IMR-90 (cell line): ENCODE measurements around the gene SRPK2. TPM values are rescaled to one million over a fixed set of nuclear protein-coding genes. Genes with fewer than 3 reads are reported as not detected.

Experiments used
- ATAC-seq: fragments of 200-7000 bp; cut with Tn5 transposase; 2 replicates; pipeline ENCODE4 v1.9.1; 2020; ENCODE audit warnings: low read depth, mild to moderate bottlenecking, moderate library complexity
- BruUV-seq: library from RNA; stranded (reverse); fragments of 400-500 nt; replicated peaks from 2 replicates; lab custom pipeline; 2021; lab: Mats Ljungman, UMichigan
- CTCF ChIA-PET: fragments of 300-600 bp; formaldehyde crosslinking; extraction: SDS; loops from one replicate; lab custom pipeline; 2021; ENCODE audit warnings: antibody characterized with exemption; lab: Yijun Ruan, JAX
- POLR2A ChIA-PET: fragments of 300-600 bp; sonication (Branson Sonifier 250); formaldehyde crosslinking; loops from one replicate; lab custom pipeline; 2022; ENCODE audit warnings: antibody characterized with exemption; ENCODE audit not compliant: unreplicated experiment; lab: Charles Lee
- DNase-seq: peaks from one replicate; pipeline ENCODE4 v3.0.0; 2013
- H2AFZ ChIP-seq: replicated peaks from 2 replicates; pipeline ENCODE3; 2013; ENCODE audit warnings: low read length, mild to moderate bottlenecking; ENCODE audit not compliant: poor library complexity
- H2AK5ac ChIP-seq: 2 replicates; pipeline ENCODE4 v1.6.1; 2013; ENCODE audit warnings: low read depth, low read length, inconsistent platforms
- H2AK9ac ChIP-seq: replicated peaks from 2 replicates; pipeline ENCODE3; 2013; ENCODE audit warnings: mild to moderate bottlenecking, low read depth, low read length, moderate library complexity; ENCODE audit not compliant: poor library complexity
- H2BK120ac ChIP-seq: 2 replicates; pipeline ENCODE4 v1.6.1; 2013; ENCODE audit warnings: low read depth, low read length, inconsistent platforms
- H2BK15ac ChIP-seq: 3 replicates; pipeline ENCODE4 v1.6.1; 2013; ENCODE audit warnings: low read depth, low read length, inconsistent platforms
- H2BK20ac ChIP-seq: 2 replicates; pipeline ENCODE4 v1.6.1; 2013; ENCODE audit warnings: low read depth, mild to moderate bottlenecking, inconsistent platforms, low read length, moderate library complexity
- H2BK5ac ChIP-seq: 2 replicates; pipeline ENCODE4 v1.6.1; 2013; ENCODE audit warnings: mild to moderate bottlenecking, low read depth, low read length, inconsistent platforms; ENCODE audit not compliant: poor library complexity, severe bottlenecking
- H3K14ac ChIP-seq: replicated peaks from 2 replicates; pipeline ENCODE4 v1.6.1; 2013; ENCODE audit warnings: low read depth, low read length, inconsistent platforms
- H3K18ac ChIP-seq: 2 replicates; pipeline ENCODE4 v1.6.1; 2013; ENCODE audit warnings: low read depth, low read length, control low read depth
- H3K23ac ChIP-seq: 2 replicates; pipeline ENCODE4 v1.6.1; 2013; ENCODE audit warnings: low read depth, low read length, inconsistent platforms
- H3K27ac ChIP-seq: 2 replicates; pipeline ENCODE4 v1.5.1; 2013; ENCODE audit warnings: mild to moderate bottlenecking, control low read depth, low read length; ENCODE audit not compliant: insufficient read depth
- H3K27me3 ChIP-seq: 2 replicates; pipeline ENCODE4 v1.6.1; 2013; ENCODE audit warnings: low read length; ENCODE audit not compliant: control insufficient read depth, insufficient read depth
- H3K36me3 ChIP-seq: 2 replicates; pipeline ENCODE4 v1.6.1; 2013; ENCODE audit warnings: low read length, mixed read lengths; ENCODE audit not compliant: control insufficient read depth, insufficient read depth
- H3K4ac ChIP-seq: 2 replicates; pipeline ENCODE4 v1.6.1; 2013; ENCODE audit warnings: low read depth, low read length, inconsistent platforms
- H3K4me1 ChIP-seq: 2 replicates; pipeline ENCODE4 v1.6.1; 2013; ENCODE audit warnings: low read length, mixed read lengths; ENCODE audit not compliant: control insufficient read depth, insufficient read depth
- H3K4me2 ChIP-seq: 2 replicates; pipeline ENCODE4 v1.6.1; 2013; ENCODE audit warnings: low read depth, mild to moderate bottlenecking, control low read depth, low read length, moderate library complexity
- H3K4me3 ChIP-seq: 2 replicates; pipeline ENCODE4 v1.5.1; 2013; ENCODE audit warnings: low read depth, mild to moderate bottlenecking, control low read depth, low read length, moderate library complexity; ENCODE audit not compliant: insufficient read depth
- H3K56ac ChIP-seq: 2 replicates; pipeline ENCODE4 v1.6.1; 2013; ENCODE audit warnings: low read length, inconsistent platforms; ENCODE audit not compliant: insufficient read depth; ENCODE audit errors: extremely low read depth
- H3K79me1 ChIP-seq, 2 experiments: 2 replicates each; pipeline ENCODE4 v1.6.1; 2013; ENCODE audit warnings: low read length in 2 of 2, inconsistent platforms in 1 of 2, low read depth in 1 of 2
- H3K9ac ChIP-seq: 2 replicates; pipeline ENCODE4 v1.6.1; 2013; ENCODE audit warnings: low read depth, low read length, control low read depth
- H3K9me1 ChIP-seq: 2 replicates; pipeline ENCODE4 v1.6.1; 2013; ENCODE audit warnings: low read length, inconsistent platforms; ENCODE audit not compliant: insufficient read depth
- H3K9me3 ChIP-seq: 2 replicates; pipeline ENCODE4 v1.6.1; 2013; ENCODE audit warnings: low read length; ENCODE audit not compliant: control insufficient read depth, insufficient read depth
- H4K20me1 ChIP-seq: 2 replicates; pipeline ENCODE4 v1.6.1; 2013; ENCODE audit warnings: low read length, inconsistent platforms; ENCODE audit not compliant: insufficient read depth
- H4K5ac ChIP-seq: 2 replicates; pipeline ENCODE4 v1.6.1; 2013; ENCODE audit warnings: mild to moderate bottlenecking, low read depth, low read length, control low read depth
- H4K8ac ChIP-seq, 2 experiments: 2 replicates each; pipeline ENCODE4 v1.6.1; 2013; ENCODE audit warnings: low read depth in 2 of 2, low read length in 2 of 2, control low read depth in 1 of 2, inconsistent platforms in 1 of 2
- H4K91ac ChIP-seq: 2 replicates; pipeline ENCODE4 v1.6.1; 2013; ENCODE audit warnings: low read depth, low read length, inconsistent platforms; ENCODE audit not compliant: insufficient read depth
- BHLHE40 ChIP-seq: fragments of 150-350 bp; IDR thresholded peaks from 2 replicates; pipeline ENCODE4 v1.6.1; 2016; ENCODE audit warnings: mild to moderate bottlenecking, low read depth, low read length
- CEBPB ChIP-seq: IDR thresholded peaks from 2 replicates; pipeline ENCODE4 v1.6.1; 2012; ENCODE audit warnings: low read depth, low read length, improper control_type of control experiment
- CHD1 ChIP-seq: IDR thresholded peaks from 2 replicates; pipeline ENCODE4 v1.6.1; 2012; ENCODE audit warnings: low read depth, low read length, improper control_type of control experiment
- ELK1 ChIP-seq: fragments of 150-350 bp; IDR thresholded peaks from 2 replicates; pipeline ENCODE4 v1.6.1; 2016; ENCODE audit warnings: low read depth, mild to moderate bottlenecking, low read length, moderate library complexity, borderline replicate concordance
- FOS ChIP-seq: fragments of 150-350 bp; IDR thresholded peaks from 2 replicates; pipeline ENCODE4 v1.6.1; 2016; ENCODE audit warnings: low read depth, low read length
- MAFK ChIP-seq: IDR thresholded peaks from 2 replicates; pipeline ENCODE4 v1.6.1; 2012; ENCODE audit warnings: low read depth, low read length, improper control_type of control experiment
- MAZ ChIP-seq: IDR thresholded peaks from 2 replicates; pipeline ENCODE4 v1.6.1; 2012; ENCODE audit warnings: low read depth, mild to moderate bottlenecking, low read length, improper control_type of control experiment, moderate library complexity, borderline replicate concordance
- MXI1 ChIP-seq: IDR thresholded peaks from 2 replicates; pipeline ENCODE4 v1.6.1; 2012; ENCODE audit warnings: low read depth, mild to moderate bottlenecking, low read length, moderate library complexity, borderline replicate concordance
- NFE2L2 ChIP-seq: fragments of 150-350 bp; IDR thresholded peaks from 2 replicates; pipeline ENCODE4 v1.6.1; 2016; ENCODE audit warnings: low read depth, mild to moderate bottlenecking, low read length
- POLR2A ChIP-seq: IDR thresholded peaks from 2 replicates; pipeline ENCODE4 v1.6.1; 2012; ENCODE audit warnings: mild to moderate bottlenecking, low read depth, low read length
- RAD21 ChIP-seq: IDR thresholded peaks from 2 replicates; pipeline ENCODE4 v1.6.1; 2012; ENCODE audit warnings: low read length, improper control_type of control experiment
- RFX5 ChIP-seq: IDR thresholded peaks from 2 replicates; pipeline ENCODE4 v1.8.0; 2012; ENCODE audit warnings: low read depth, mild to moderate bottlenecking, low read length, moderate library complexity
- USF2 ChIP-seq: fragments of 150-350 bp; IDR thresholded peaks from 2 replicates; pipeline ENCODE4 v1.6.1; 2017; ENCODE audit warnings: mild to moderate bottlenecking, antibody characterized with exemption, low read length, low read depth
- WGBS, 2 experiments: methylation state at CpG; one replicate each; pipeline versions ENCODE4 v1.1.5 to v1.1.7; 2013; ENCODE audit warnings: missing lambda C conversion rate in 2 of 2; ENCODE audit not compliant: insufficient read length in 1 of 2; ENCODE audit errors: extremely low coverage in 2 of 2; 5-methylcytosine and 5-hydroxymethylcytosine counted together
- dilution Hi-C: fragments of 300-500 bp; cut with HindIII; formaldehyde crosslinking; loops from one replicate; pipeline ENCODE4 v1.14.3; 2018; ENCODE audit warnings: low sequenced_read_pairs; ENCODE audit not compliant: unreplicated experiment
- in situ Hi-C: fragments of 300-500 bp; cut with MboI; formaldehyde crosslinking; loops from 3 replicates; pipeline ENCODE4 v1.14.3; 2019; ENCODE audit warnings: low sequenced_read_pairs, inconsistent platforms, mixed read lengths
- intact Hi-C: fragments of 100-400 bp; cut with micrococcal nuclease; formaldehyde crosslinking; loops from 2 replicates; pipeline ENCODE4 v1.10.0; 2022
- polyA plus RNA-seq, 3 experiments: library from polyadenylated mRNA; depleted of rRNA; stranded (reverse); fragments of >200 nt; gene quantifications; 2 replicates each; pipeline ENCODE4 v1.2.3, GENCODE V29; 2012; ENCODE audit warnings: low replicate concordance in 1 of 3
- total RNA-seq: library from RNA; depleted of rRNA; stranded (reverse); fragments of >200 nt; gene quantifications from 2 replicates; pipeline ENCODE4 v1.2.3, GENCODE V29; 2012
- TF ChIP-seq, protein P1 (sequence below): conservative IDR thresholded peaks from 2 replicates; pipeline ENCODE4 v1.5.1; 2012; ENCODE audit warnings: mild to moderate bottlenecking, low read depth, low read length, improper control_type of control experiment

Gene SRPK2
- total and polyA plus RNA-seq, 2 of the 4 experiments (the other 2 are of a cell fraction), result 13.2 to 33.0 TPM

GRCh38 chr7:105154084-105154483 lies 234.6 kb downstream of the SRPK2 start:
- Histone ChIP-seq H3K56ac (no peak overlapping the region), H3K27me3 (no peaks in the 10 kb centered on the region), H3K9me3 (no peaks in the 10 kb centered on the region), H2AK5ac (no peak overlapping the region), H3K9ac (no peak overlapping the region), H2BK20ac (no peak overlapping the region), H3K4me2 (no peak overlapping the region), H3K4me3 (no peak overlapping the region), H2BK15ac (no peak overlapping the region), H3K4ac (no peak overlapping the region), H3K36me3 (peaks cover 5% of the 10 kb centered on the region), H3K9me1 (no peaks in the 10 kb centered on the region; the same call in 1 of the 2 replicates), H3K79me1 (peaks cover 13 to 15% of the 10 kb centered on the region in 2 experiments; a peak in 3 of 4 replicates), H4K91ac (no peak overlapping the region), H2AK9ac (no peak overlapping the region), H3K18ac (no peak overlapping the region), H3K14ac (no peak overlapping the region), H3K23ac (no peak overlapping the region), H2BK120ac (no peak overlapping the region), H4K20me1 (no peaks in the 10 kb centered on the region), H3K4me1 (peaks cover 3% of the 10 kb centered on the region), H2BK5ac (no peak overlapping the region), H2AFZ (no peak overlapping the region), H3K27ac (no peak overlapping the region), H4K5ac (no peak overlapping the region), H4K8ac (no peak overlapping the region)
- no CpG with 5 or more reads among the region's 2 CpGs for WGBS, 2 experiments
- TF ChIP-seq MXI1, result no peak
- TF ChIP-seq, protein P1, sequence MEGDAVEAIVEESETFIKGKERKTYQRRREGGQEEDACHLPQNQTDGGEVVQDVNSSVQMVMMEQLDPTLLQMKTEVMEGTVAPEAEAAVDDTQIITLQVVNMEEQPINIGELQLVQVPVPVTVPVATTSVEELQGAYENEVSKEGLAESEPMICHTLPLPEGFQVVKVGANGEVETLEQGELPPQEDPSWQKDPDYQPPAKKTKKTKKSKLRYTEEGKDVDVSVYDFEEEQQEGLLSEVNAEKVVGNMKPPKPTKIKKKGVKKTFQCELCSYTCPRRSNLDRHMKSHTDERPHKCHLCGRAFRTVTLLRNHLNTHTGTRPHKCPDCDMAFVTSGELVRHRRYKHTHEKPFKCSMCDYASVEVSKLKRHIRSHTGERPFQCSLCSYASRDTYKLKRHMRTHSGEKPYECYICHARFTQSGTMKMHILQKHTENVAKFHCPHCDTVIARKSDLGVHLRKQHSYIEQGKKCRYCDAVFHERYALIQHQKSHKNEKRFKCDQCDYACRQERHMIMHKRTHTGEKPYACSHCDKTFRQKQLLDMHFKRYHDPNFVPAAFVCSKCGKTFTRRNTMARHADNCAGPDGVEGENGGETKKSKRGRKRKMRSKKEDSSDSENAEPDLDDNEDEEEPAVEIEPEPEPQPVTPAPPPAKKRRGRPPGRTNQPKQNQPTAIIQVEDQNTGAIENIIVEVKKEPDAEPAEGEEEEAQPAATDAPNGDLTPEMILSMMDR, result no peak
- no peak for TF ChIP-seq CHD1
- TF ChIP-seq NFE2L2, result no peak
- no peak for TF ChIP-seq MAZ
- TF ChIP-seq RAD21, result no peak
- TF ChIP-seq CEBPB, result no peak
- TF ChIP-seq RFX5, result no peak
- TF ChIP-seq BHLHE40, result no peak
- no peak for TF ChIP-seq USF2
- no peak for TF ChIP-seq POLR2A
- no peak for TF ChIP-seq MAFK
- TF ChIP-seq FOS, result no peak
- TF ChIP-seq ELK1, result no peak
- intact Hi-C loops, result no loop called here
- in situ Hi-C loops, result no loop called here
- no TSS peak for BruUV-seq
- CTCF ChIA-PET, result no interaction called here
- no peak for ATAC-seq
- dilution Hi-C loops, result no loop called here
- POLR2A ChIA-PET, result no interaction called here
- no peak for DNase-seq
